ENCODE data around the gene TMEM106C. TPM values are rescaled to one million over a fixed set of nuclear protein-coding genes. Genes with fewer than 3 reads are reported as not detected.

Gene TMEM106C
- total and polyA plus RNA-seq, 9 donors, result 31.1 to 110 (median 55.0) TPM

DNA sequence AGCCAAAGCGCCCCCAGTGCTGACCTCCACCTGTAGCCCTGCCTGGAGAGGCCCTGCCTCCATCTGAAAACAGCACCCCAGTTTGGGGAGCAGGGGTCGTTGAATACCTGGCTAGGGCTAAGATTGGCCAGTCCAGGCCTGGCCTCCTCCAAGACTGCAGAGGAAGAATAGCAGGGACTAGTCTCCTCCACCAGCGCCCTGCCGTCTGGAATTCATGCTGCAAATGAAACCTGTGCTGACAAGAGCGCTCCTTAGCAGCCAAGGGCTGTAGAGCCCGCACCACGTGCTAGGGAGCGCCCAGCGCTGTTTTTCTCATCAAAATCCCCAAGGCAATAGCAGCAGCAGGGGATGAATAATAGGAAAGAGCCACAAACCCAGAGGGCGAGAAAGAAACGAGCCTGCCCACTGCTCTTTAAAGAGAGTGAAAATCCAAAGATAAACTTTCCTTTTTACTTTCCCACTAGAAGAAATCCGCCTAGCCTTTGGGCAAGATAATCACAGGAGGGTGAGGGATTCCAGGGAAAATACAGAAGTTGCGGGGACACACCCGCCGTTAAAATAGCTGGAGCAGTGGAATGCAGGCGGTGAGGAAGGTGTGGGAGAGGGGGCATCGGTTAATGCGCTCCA, 37.6 kb downstream of the TMEM106C start:
- 5 to 7% (median 6%) methylated on average over 18 of the region's 18 CpGs for WGBS, 3 donors
- H3K27ac ChIP-seq, result no peak overlapping the region
- no peaks in the 10 kb centered on the region for H3K36me3 ChIP-seq
- H3K4me3 ChIP-seq, result peak overlapping the region; percentile 39
- intact Hi-C loops (cut with DNase I), result no loop called here
- TF ChIP-seq, protein P1, sequence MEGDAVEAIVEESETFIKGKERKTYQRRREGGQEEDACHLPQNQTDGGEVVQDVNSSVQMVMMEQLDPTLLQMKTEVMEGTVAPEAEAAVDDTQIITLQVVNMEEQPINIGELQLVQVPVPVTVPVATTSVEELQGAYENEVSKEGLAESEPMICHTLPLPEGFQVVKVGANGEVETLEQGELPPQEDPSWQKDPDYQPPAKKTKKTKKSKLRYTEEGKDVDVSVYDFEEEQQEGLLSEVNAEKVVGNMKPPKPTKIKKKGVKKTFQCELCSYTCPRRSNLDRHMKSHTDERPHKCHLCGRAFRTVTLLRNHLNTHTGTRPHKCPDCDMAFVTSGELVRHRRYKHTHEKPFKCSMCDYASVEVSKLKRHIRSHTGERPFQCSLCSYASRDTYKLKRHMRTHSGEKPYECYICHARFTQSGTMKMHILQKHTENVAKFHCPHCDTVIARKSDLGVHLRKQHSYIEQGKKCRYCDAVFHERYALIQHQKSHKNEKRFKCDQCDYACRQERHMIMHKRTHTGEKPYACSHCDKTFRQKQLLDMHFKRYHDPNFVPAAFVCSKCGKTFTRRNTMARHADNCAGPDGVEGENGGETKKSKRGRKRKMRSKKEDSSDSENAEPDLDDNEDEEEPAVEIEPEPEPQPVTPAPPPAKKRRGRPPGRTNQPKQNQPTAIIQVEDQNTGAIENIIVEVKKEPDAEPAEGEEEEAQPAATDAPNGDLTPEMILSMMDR (IDR thresholded peaks at IDR 0.05), result no peak
- no peak for TF ChIP-seq POLR2A (IDR thresholded peaks at IDR 0.05)
- H3K27me3 ChIP-seq, result no peaks in the 10 kb centered on the region
- peak in 1 of 5 donors; percentile 38 for DNase-seq
- peaks cover 13% of the 10 kb centered on the region for H3K4me1 ChIP-seq (ENCODE audit: insufficient read depth)
- H3K9me3 ChIP-seq, result no peaks in the 10 kb centered on the region

DNA sequence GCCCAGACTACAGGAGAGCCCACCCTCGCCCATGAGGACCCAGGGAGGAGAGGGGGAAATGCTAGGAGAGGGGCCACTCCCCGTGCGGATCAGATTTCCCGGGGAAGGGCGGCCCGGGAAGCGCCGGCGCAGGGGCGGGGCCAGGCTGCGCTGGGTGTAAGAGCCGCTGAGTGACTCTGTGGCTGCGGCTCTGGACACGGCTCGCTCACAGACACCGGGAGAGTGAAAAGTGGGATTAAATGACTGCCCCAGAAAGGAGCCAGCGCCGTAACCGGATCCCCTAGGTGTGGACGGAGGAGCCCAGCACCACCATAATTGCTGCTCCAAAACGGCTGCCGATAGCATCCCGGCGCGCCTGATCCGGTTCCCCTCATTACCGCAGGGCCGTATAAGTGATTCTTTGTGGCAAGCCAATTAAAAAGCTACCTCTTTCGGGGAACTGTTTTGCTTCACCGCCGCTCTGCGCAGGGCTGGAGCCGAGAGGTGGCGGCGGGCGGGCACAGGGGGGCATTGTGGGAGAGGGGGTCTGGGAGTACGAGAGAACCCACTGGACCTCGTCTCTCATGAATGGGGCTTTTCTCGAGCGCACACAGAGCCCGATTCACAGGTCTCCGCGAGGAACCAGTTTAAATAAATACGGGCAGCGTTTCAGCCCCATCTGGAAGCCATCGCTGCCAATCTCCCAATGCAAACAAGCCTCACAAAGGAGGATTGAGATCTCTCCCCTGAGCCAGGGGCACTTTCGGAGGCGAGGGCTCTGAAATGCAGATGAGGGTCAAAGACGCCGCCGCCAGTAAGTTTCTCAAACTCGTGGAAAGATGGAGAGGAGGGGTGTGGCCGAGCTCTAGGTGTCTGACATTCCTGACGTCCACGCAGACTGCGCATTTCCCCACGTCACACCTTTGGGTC, 38.4 kb downstream of the TMEM106C start:
- peak in 2 of 5 donors; percentile 55 to 56 for DNase-seq
- TF ChIP-seq POLR2A (IDR thresholded peaks at IDR 0.05), result no peak
- TF ChIP-seq, protein P1 (IDR thresholded peaks at IDR 0.05), result no peak
- no peak for TF ChIP-seq EP300 (IDR thresholded peaks at IDR 0.05)
- no peak overlapping the region for H3K27ac ChIP-seq
- no peaks in the 10 kb centered on the region for H3K36me3 ChIP-seq
- H3K9me3 ChIP-seq, result no peaks in the 10 kb centered on the region
- H3K4me3 ChIP-seq, result peak overlapping the region; percentile 39
- intact Hi-C loops (cut with DNase I), result no loop called here
- peaks cover 3% of the 10 kb centered on the region for H3K27me3 ChIP-seq
- 0 to 1% (median 1%) methylated on average over 57 of the region's 57 CpGs for WGBS, 3 donors
- H3K4me1 ChIP-seq (ENCODE audit: insufficient read depth), result peaks cover 13% of the 10 kb centered on the region

DNA sequence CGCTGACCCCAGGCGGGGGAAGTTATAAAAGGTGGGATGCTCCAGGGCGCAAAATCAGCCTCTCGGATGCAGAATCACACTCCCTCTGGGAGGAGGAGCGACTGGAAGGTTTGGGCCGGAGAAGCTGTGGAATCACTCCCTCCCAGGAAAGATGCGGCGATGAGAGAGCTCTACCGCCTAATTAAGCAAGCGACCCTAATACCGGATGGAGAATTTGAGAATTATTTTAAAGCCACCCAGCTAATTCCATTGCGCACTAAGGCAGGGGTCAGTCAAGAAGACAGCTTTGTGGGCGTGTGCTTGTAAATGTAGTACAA, 39.0 kb downstream of the TMEM106C start:
- Histone ChIP-seq H3K36me3 (no peaks in the 10 kb centered on the region), H3K9me3 (no peaks in the 10 kb centered on the region), H3K4me3 (peak overlapping the region; percentile 39), H3K4me1 (ENCODE audit: insufficient read depth) (peaks cover 13% of the 10 kb centered on the region), H3K27ac (no peak overlapping the region), H3K27me3 (peaks cover 3% of the 10 kb centered on the region)
- intact Hi-C loops (cut with DNase I), result no loop called here
- TF ChIP-seq, protein P1 (IDR thresholded peaks at IDR 0.05), result no peak
- no peak for TF ChIP-seq POLR2A (IDR thresholded peaks at IDR 0.05)
- TF ChIP-seq EP300 (IDR thresholded peaks at IDR 0.05), result no peak
- peak in 1 of 5 donors; percentile 34 for DNase-seq
- 1 to 2% (median 2%) methylated on average over 13 of the region's 13 CpGs for WGBS, 3 donors

DNA sequence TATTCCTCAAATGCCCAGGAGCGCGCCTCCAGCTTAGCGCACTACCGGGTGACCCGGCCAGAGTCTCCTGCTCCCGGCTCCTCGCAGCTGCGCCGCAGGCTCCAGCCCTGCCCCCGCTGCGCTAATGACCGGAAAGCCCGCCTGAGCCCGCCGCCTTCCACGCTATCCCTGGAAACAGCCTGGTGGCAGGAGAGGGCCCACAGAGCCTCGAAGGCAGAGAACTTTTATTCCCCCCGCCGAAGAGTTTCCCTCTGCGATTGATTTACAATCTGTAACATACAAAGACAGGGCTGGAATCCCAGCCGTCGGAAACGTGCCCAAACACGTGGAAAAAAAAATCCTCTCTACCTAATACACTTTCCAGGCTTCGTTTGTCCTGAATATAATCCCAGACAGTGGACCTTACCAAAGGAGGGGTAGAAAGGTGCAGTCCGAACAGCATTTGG, 39.4 kb downstream of the TMEM106C start:
- Histone ChIP-seq H3K36me3 (no peaks in the 10 kb centered on the region), H3K27me3 (peaks cover 3% of the 10 kb centered on the region), H3K27ac (no peak overlapping the region), H3K4me3 (peak overlapping the region; percentile 39), H3K4me1 (ENCODE audit: insufficient read depth) (peaks cover 13% of the 10 kb centered on the region), H3K9me3 (no peaks in the 10 kb centered on the region)
- no peak for TF ChIP-seq POLR2A (IDR thresholded peaks at IDR 0.05)
- TF ChIP-seq, protein P1 (IDR thresholded peaks at IDR 0.05), result no peak
- TF ChIP-seq EP300 (IDR thresholded peaks at IDR 0.05), result no peak
- intact Hi-C loops (cut with DNase I), result no loop called here
- 1 to 3% (median 2%) methylated on average over 26 of the region's 26 CpGs for WGBS, 3 donors
- DNase-seq, result peak in 4 of 5 donors; percentile 38 to 72 (median 57)

Data from ovary (tissue), 9 donors.